ENCODE data around the gene BANF1.

BANF1 gene

GRCh38 chr11:66042227-66042995, 40.1 kb downstream of the BANF1 start:
- DNase-seq: no peak

GRCh38 chr11:66042996-66043906, 40.9 kb downstream of the BANF1 start:
- no peak for DNase-seq

- DNase-seq: no peak
These were observed 42.5 kb downstream of the BANF1 start for GRCh38 chr11:66044757-66045156.

GRCh38 chr11:66045177-66045639, 42.9 kb downstream of the BANF1 start:
- peak; percentile 72 for DNase-seq

GRCh38 chr11:66046901-66047300, 44.6 kb downstream of the BANF1 start:
- no peak for DNase-seq

- peak; percentile 28 for DNase-seq
These were observed 45.5 kb downstream of the BANF1 start for GRCh38 chr11:66047541-66048365.

GRCh38 chr11:66048547-66049323, 46.4 kb downstream of the BANF1 start, which contains the start of gene GAL3ST3:
Gene GAL3ST3 (minus strand): TSS chr11:66049161. CDS start chr11:66045415, 3,746 bp downstream.
- DNase-seq: no peak

GRCh38 chr11:66050581-66051231, 48.4 kb downstream of the BANF1 start:
- DNase-seq: no peak

GRCh38 chr11:66051371-66051765, 49.1 kb downstream of the BANF1 start:
- DNase-seq: no peak

GRCh38 chr11:66051766-66052663, 49.7 kb downstream of the BANF1 start, which contains the start of gene SF3B2:
Gene SF3B2 (plus strand): TSS chr11:66052364. CDS start chr11:66052385, 21 bp downstream.
- DNase-seq: peak; percentile 99

- no peak for DNase-seq
These were observed 50.3 kb downstream of the BANF1 start for GRCh38 chr11:66052664-66052982.
